GM19239 (cell line): ENCODE measurements around the gene CD300A.

ENCODE experiments used
- DNase-seq: peaks from one replicate; pipeline ENCODE4 v3.0.0; 2011; ENCODE audit warnings: low spot score; ENCODE audit not compliant: insufficient read length
- FAIRE-seq: peaks from 2 replicates; lab custom pipeline; 2011; peaks lifted over from hg19 to GRCh38; lab: Jason Lieb, UNC

Gene CD300A

GRCh38 chr17:74466111-74466827 lies at the start of gene CD300A:
Gene CD300A, plus strand, starts transcription at chr17:74466634. Its CDS starts 70 bp downstream, at chr17:74466704.
- peak; percentile 88 for FAIRE-seq
- DNase-seq: no peak

GRCh38 chr17:74417178-74418045 lies 49.0 kb upstream of the CD300A start:
- FAIRE-seq (peak; percentile 68), DNase-seq (peak; percentile 64)

GRCh38 chr17:74419928-74420411 lies 46.5 kb upstream of the CD300A start:
- FAIRE-seq (no peak), DNase-seq (no peak)

- FAIRE-seq (no peak), DNase-seq (no peak)
Observed at GRCh38 chr17:74424117-74424516, 42.3 kb upstream of the CD300A start.

- DNase-seq (no peak), FAIRE-seq (no peak)
Observed at GRCh38 chr17:74424657-74425056, 41.8 kb upstream of the CD300A start.

GRCh38 chr17:74426551-74427047 lies 39.8 kb upstream of the CD300A start:
- DNase-seq (no peak), FAIRE-seq (no peak)

GRCh38 chr17:74427048-74427762 lies 39.2 kb upstream of the CD300A start:
- FAIRE-seq (no peak), DNase-seq (no peak)

- DNase-seq: no peak
- no peak for FAIRE-seq
Observed at GRCh38 chr17:74427763-74428153, 38.7 kb upstream of the CD300A start.

- peak; percentile 79 for FAIRE-seq
- DNase-seq: no peak
Observed at GRCh38 chr17:74429604-74430384, 36.6 kb upstream of the CD300A start.

GRCh38 chr17:74430385-74430705 lies 36.1 kb upstream of the CD300A start:
- peak; percentile 59 for FAIRE-seq
- DNase-seq: no peak

- DNase-seq (peak; percentile 50), FAIRE-seq (no peak)
Observed at GRCh38 chr17:74430706-74431567, 35.5 kb upstream of the CD300A start.

GRCh38 chr17:74431568-74432423 lies 34.6 kb upstream of the CD300A start, which contains the start of gene GPRC5C:
Gene GPRC5C, plus strand, starts transcription at chr17:74432088. Its CDS starts 7,689 bp downstream, at chr17:74439777.
- FAIRE-seq (no peak), DNase-seq (peak; percentile 86)

- DNase-seq (no peak), FAIRE-seq (no peak)
Observed at GRCh38 chr17:74432424-74432690, 34.1 kb upstream of the CD300A start.

GRCh38 chr17:74432766-74433391 lies 33.6 kb upstream of the CD300A start:
- no peak for FAIRE-seq

GRCh38 chr17:74433421-74434121 lies 32.9 kb upstream of the CD300A start:
- FAIRE-seq (no peak), DNase-seq (no peak)

More at GRCh38 chr17:74432766-74433391, 33.6 kb upstream of the CD300A start:
- DNase-seq: no peak

GRCh38 chr17:74435775-74436359 lies 30.6 kb upstream of the CD300A start:
- FAIRE-seq: no peak

GRCh38 chr17:74437702-74438101 lies 28.7 kb upstream of the CD300A start:
- DNase-seq (no peak), FAIRE-seq (no peak)

More at GRCh38 chr17:74435775-74436359, 30.6 kb upstream of the CD300A start:
- no peak for DNase-seq
